IPS-18a (cell line): ENCODE data around the gene CD34.

Source experiments
- H3K27ac ChIP-seq: one replicate; pipeline ENCODE4 v1.5.1; 2013; ENCODE audit warnings: low read length
- H3K27me3 ChIP-seq: one replicate; pipeline ENCODE4 v1.6.1; 2013; ENCODE audit warnings: mild to moderate bottlenecking, low read length; ENCODE audit not compliant: control insufficient read depth, insufficient read depth
- H3K36me3 ChIP-seq: one replicate; pipeline ENCODE4 v1.6.1; 2013; ENCODE audit warnings: low read depth, low read length; ENCODE audit not compliant: control insufficient read depth
- H3K4me1 ChIP-seq: one replicate; pipeline ENCODE4 v1.6.1; 2013; ENCODE audit warnings: low read depth, low read length; ENCODE audit not compliant: control insufficient read depth
- H3K4me3 ChIP-seq: one replicate; pipeline ENCODE4 v1.5.1; 2013; ENCODE audit warnings: low read length
- H3K9ac ChIP-seq: one replicate; pipeline ENCODE4 v1.6.1; 2013; ENCODE audit warnings: mild to moderate bottlenecking, low read length, moderate library complexity
- H3K9me3 ChIP-seq: one replicate; pipeline ENCODE4 v1.6.1; 2013; ENCODE audit warnings: low read depth, low read length; ENCODE audit not compliant: control insufficient read depth

CD34 gene

DNA sequence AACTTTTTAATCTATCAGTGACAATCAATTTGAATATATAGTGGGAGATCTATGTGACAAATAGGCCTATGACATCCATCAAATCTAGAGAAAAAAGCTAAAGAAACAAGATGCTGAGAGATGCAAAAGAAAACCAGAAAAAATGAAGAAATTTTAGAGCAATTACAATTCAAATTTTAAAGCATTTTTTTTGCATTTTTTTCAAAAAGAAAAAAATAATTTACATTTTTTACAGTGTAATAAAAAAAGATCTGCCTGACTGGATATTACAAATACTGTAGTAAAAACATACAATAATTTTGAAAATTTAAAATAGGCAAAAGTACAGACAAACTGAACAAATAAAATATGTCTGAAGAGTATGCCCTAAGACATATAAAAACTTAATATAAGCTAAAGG, 14.4 kb downstream of the CD34 start:
- Histone ChIP-seq H3K27ac (no peak overlapping the region), H3K36me3 (no peaks in the 10 kb centered on the region), H3K9me3 (no peaks in the 10 kb centered on the region), H3K9ac (no peak overlapping the region), H3K4me3 (no peak overlapping the region), H3K4me1 (no peaks in the 10 kb centered on the region), H3K27me3 (no peaks in the 10 kb centered on the region)

DNA sequence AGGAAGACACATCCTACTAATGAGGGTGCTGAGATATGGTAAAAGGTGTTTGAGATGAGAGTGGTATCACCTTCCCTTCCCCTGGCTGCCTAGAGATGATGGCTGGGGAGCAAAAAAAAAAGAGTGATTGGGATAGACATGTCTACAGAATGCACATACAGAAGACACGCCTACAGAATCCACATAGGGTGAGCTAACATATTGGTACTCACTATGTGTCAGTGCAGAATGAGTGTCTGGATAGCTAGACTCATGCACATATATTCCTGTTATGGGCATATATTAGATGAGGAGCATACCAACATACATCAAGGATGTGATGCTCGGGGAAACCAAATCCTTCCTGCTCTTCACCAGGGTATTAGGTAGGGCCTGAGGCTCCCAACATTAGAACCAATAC, 16.2 kb downstream of the CD34 start:
- Histone ChIP-seq H3K27me3 (no peaks in the 10 kb centered on the region), H3K4me1 (no peaks in the 10 kb centered on the region), H3K9ac (no peak overlapping the region), H3K27ac (no peak overlapping the region), H3K36me3 (no peaks in the 10 kb centered on the region), H3K9me3 (no peaks in the 10 kb centered on the region), H3K4me3 (no peak overlapping the region)

DNA sequence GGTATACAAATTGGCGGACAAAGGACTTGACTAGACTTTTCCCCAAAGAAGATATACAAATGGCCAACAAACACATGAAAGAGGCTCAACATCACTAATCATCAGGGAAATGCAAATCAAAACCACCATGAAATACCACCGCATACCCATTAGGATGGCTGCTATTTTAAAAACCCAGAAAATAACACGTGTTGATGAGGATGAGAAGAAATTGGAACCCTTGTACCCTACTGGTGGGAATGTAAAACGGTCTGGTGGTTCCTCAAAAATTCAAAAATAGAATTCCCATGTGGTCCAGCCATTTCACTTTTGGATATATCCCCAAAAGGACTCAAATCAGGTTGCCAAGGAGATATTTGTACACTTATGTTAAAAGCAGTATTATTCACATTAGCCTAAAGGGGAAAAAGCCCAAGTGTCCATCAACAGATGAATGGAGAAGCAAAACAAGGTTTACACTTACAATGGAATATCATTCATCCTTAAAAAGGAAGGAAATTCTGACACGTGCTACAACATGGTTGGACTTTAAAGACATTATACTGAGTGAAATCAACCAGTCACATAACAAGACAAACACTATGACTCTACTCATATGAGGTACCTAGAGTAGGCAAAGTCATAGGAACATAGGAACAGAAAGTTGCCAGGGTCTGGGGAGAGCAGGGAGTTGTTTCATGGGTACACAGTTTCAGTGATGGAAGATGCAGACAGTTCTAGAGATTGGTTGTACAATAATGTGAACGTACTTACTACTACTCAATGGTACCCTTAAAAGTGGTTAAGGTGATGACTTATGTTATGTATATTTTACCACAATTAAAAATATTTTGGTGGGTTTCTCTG, 17.0 kb downstream of the CD34 start:
- no peak overlapping the region for H3K27ac ChIP-seq
- no peaks in the 10 kb centered on the region for H3K9me3 ChIP-seq
- H3K9ac ChIP-seq, result no peak overlapping the region
- no peak overlapping the region for H3K4me3 ChIP-seq
- H3K36me3 ChIP-seq, result no peaks in the 10 kb centered on the region
- no peaks in the 10 kb centered on the region for H3K4me1 ChIP-seq
- no peaks in the 10 kb centered on the region for H3K27me3 ChIP-seq

DNA sequence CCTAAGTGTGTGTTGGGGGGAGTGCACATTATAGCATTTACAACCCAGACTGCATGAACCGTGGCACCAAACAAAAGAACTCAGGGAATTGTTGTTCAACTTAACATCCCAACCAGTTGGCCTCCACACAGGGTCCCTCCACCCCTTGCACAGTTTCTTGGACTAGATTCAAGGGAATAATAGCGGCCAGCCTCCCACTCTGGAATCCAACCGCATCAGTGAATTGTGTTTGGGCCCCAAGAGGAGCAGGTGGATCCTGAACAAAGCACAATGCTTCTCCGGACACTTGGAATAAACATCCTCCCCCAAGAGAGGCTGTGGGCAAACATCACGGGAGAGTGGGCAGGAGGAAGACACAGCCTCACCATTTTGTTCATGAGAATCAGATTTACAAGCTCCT, 18.2 kb downstream of the CD34 start:
- no peaks in the 10 kb centered on the region for H3K27me3 ChIP-seq
- no peak overlapping the region for H3K4me3 ChIP-seq
- H3K27ac ChIP-seq, result no peak overlapping the region
- H3K36me3 ChIP-seq, result no peaks in the 10 kb centered on the region
- H3K9me3 ChIP-seq, result no peaks in the 10 kb centered on the region
- H3K9ac ChIP-seq, result no peak overlapping the region
- H3K4me1 ChIP-seq, result no peaks in the 10 kb centered on the region

DNA sequence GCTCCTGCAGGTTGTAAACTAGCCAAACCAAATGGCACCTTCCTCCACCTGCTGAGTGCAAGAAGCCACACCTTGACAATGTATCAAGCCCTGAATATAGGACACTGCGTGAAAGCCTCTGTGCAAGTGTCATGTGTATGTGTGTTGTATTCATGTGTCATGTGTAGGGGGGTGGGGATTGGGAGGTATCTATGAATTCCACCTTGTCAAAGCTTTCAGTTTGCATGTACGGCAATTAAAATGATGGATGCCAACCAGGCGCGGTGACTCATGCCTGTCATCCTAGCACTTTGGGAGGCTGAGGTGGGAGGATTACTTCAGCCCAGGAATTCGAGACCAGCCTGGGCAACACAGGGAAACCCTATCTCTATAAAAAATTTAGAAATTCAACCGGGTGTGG, 19.8 kb downstream of the CD34 start:
- H3K27ac ChIP-seq, result no peak overlapping the region
- H3K4me3 ChIP-seq, result no peak overlapping the region
- no peaks in the 10 kb centered on the region for H3K9me3 ChIP-seq
- H3K36me3 ChIP-seq, result no peaks in the 10 kb centered on the region
- H3K9ac ChIP-seq, result no peak overlapping the region
- H3K4me1 ChIP-seq, result no peaks in the 10 kb centered on the region
- H3K27me3 ChIP-seq, result no peaks in the 10 kb centered on the region

DNA sequence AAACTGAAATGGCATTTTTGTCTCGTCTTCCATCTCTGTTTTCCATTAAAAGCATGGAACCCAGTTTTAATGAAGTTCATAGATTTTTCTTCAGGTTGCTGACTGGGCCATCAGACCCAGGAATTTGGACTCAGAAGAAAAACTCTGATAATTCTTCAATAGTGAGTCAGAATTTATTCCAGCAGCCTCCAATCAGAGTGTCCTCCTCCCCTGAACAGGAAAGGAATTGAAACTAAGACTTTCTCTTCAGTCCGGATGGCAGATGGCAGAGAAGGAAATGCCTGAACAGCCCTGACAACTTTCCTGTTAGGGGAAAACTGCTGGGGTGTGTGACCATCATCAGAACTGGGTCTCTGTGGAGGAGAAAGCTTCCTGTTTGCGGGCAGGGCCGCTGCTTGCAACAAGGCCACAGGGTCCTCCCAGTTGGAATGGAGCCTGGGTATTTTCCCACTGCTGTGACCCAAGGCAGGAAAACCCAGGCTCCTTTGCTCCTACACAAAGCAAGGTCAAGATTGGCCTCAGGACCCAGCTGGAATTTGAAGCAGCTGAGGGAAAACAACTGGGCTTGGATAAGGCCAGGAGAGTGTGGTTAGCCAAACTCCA, 20.7 kb downstream of the CD34 start:
- Histone ChIP-seq H3K9ac (no peak overlapping the region), H3K27ac (no peak overlapping the region), H3K4me3 (no peak overlapping the region), H3K9me3 (no peaks in the 10 kb centered on the region), H3K4me1 (no peaks in the 10 kb centered on the region), H3K36me3 (no peaks in the 10 kb centered on the region), H3K27me3 (no peaks in the 10 kb centered on the region)

DNA sequence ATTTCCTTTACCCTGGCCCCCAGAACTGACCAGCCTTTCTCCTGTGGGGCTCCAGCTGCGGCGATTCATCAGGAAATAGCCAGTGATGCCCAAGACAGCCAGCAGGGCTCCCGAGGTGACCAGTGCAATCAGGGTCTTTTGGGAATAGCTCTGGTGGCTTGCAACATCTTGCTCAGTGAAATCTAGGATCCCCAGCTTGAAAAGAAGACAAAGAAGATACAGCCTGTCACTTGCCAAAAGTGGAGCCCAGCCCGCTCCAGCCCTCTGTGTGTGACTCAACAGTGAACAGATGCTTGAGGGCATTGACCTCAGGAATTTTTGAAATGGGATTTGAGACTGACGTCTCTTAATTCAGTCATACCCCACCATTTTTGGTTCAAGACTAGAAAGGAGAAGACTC, 22.3 kb downstream of the CD34 start:
- no peak overlapping the region for H3K9ac ChIP-seq
- no peak overlapping the region for H3K27ac ChIP-seq
- H3K27me3 ChIP-seq, result no peaks in the 10 kb centered on the region
- no peak overlapping the region for H3K4me3 ChIP-seq
- H3K9me3 ChIP-seq, result no peaks in the 10 kb centered on the region
- no peaks in the 10 kb centered on the region for H3K36me3 ChIP-seq
- no peaks in the 10 kb centered on the region for H3K4me1 ChIP-seq

DNA sequence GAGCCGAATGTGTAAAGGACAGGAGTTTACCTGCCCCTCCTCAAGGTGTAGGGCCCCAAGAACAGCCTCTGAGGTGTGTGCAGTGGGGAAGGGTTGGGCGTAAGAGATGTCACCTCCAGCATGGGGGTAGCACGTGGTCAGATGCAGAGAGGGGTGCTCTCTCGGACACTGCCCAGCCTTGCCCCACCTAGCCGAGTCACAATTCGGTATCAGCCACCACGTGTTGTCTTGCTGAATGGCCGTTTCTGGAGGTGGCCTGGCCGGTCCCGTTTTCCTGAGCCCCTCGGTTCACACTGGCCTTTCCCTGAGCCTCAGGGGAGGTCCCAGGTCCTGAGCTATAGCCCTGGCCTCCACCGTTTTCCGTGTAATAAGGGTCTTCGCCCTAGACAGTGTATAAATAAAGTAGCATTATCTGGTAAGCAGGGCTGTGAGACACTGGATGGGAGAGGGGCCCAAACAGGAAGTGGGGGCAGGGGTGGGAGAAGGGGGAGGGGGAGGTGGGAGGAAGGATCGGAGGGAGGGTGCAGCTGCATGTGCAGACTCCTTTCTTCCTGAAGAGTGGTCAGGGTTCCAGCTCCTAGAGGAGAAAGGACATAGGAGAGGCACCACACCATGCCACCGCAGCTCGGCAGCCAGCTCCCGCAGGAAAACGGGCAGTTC, 23.3 kb downstream of the CD34 start:
- H3K4me1 ChIP-seq, result no peaks in the 10 kb centered on the region
- no peak overlapping the region for H3K4me3 ChIP-seq
- no peak overlapping the region for H3K9ac ChIP-seq
- no peaks in the 10 kb centered on the region for H3K36me3 ChIP-seq
- no peaks in the 10 kb centered on the region for H3K27me3 ChIP-seq
- no peak overlapping the region for H3K27ac ChIP-seq
- no peaks in the 10 kb centered on the region for H3K9me3 ChIP-seq

DNA sequence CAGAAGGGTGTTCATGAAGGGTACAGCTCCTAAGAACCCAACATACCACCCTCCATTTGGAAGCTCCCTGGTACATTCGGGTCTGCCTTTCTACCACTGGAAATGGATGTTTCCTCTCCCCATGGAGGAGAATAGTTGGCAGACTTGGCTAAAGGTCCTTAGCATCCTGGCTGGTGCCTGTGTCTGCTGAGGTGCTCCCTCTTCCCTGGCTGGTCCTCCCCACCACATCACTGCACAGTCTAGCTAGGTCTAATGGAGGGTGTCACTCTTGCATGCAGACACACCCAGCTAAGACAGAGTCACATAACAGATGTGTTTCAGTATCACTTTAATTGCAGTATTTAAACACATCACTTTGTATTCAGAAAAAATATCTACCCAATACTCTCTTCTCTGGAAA, 24.7 kb downstream of the CD34 start:
- H3K4me1 ChIP-seq, result no peaks in the 10 kb centered on the region
- no peaks in the 10 kb centered on the region for H3K27me3 ChIP-seq
- H3K27ac ChIP-seq, result no peak overlapping the region

DNA sequence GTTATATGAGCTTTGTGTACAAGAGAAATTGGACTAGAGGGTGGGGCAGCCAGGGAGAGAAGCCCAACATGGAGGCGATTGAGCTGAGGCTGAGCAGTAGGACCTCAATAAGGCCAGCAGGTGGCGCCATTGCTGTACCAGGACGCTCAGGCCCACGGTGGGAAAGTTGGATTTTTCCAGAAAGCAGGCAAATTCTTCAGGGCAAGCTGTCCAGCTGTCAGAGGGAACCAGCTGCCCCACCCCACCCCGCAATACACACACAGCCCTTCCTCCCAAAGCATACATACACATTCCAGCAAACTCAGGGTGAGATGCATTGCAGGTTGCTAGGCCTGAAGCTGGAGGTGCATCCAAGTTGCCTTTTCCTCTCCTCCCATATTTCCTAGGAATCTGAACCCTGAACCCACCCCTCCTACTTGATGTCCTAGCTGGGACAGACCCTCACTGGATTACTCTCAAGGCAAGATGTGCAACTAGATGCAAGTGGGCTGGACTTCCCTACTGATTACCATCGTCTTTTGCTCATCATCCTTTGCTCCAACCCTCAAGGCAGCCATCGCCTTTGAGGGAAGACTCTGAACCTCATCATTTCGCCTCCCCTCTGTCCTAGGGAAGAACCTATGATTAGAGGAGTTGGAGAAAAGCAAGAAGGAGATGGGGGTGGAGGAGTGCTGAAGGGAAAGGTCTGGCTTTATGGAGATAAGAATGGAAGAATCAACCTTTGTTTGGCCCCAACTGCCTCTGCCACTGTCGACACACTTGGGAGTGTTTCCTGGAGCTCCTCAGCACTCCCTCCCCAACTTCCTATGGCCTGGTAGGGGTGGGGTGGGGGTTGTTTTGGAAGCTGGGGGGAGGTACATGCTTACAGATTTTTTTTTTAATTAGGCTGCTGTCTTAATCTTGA, 25.5 kb downstream of the CD34 start:
- no peaks in the 10 kb centered on the region for H3K9me3 ChIP-seq
- no peak overlapping the region for H3K9ac ChIP-seq
- H3K27me3 ChIP-seq, result no peaks in the 10 kb centered on the region
- H3K36me3 ChIP-seq, result no peaks in the 10 kb centered on the region
- no peak overlapping the region for H3K27ac ChIP-seq
- H3K4me1 ChIP-seq, result no peaks in the 10 kb centered on the region
- no peak overlapping the region for H3K4me3 ChIP-seq

More for the DNA sequence above, 24.7 kb downstream of the CD34 start:
- Histone ChIP-seq H3K9ac (no peak overlapping the region), H3K9me3 (no peaks in the 10 kb centered on the region), H3K4me3 (no peak overlapping the region), H3K36me3 (no peaks in the 10 kb centered on the region)
